Hindlimb muscle (tissue), 1 donor: ENCODE measurements around the gene STK24. TPM values are rescaled to one million over a fixed set of nuclear protein-coding genes. Genes with fewer than 3 reads are reported as not detected.
"Not testable (repeated sequence)": the region's sequence is repeated elsewhere in the genome, so short reads cannot be mapped to it uniquely, and the experiment has no call there.

Source experiments
- DNase-seq: peaks from one replicate; pipeline ENCODE4 v3.0.0-alpha.2; 2013
- polyA plus RNA-seq: library from polyadenylated mRNA; unstranded; fragments of 120-200 nt; gene quantifications from one replicate; pipeline ENCODE4 v1.2.1, GENCODE V29; 2013; ENCODE audit not compliant: insufficient read length

Gene STK24
- polyA plus RNA-seq, 1 donor: 43.1 TPM

- DNase-seq: no peak
These were observed 146.8 kb downstream of the STK24 start for GRCh38 chr13:98429977-98430736.

GRCh38 chr13:98429531-98429930 is 147.4 kb downstream of the STK24 start:
- no peak for DNase-seq

- no peak for DNase-seq
These were observed 147.8 kb downstream of the STK24 start for GRCh38 chr13:98429081-98429480.

- DNase-seq: no peak
These were observed 148.5 kb downstream of the STK24 start for GRCh38 chr13:98428256-98428966.

GRCh38 chr13:98427331-98427995 is 149.4 kb downstream of the STK24 start:
- DNase-seq: no peak

GRCh38 chr13:98423417-98423816 is 153.5 kb downstream of the STK24 start:
- DNase-seq: no peak

GRCh38 chr13:98422046-98422445 is 154.9 kb downstream of the STK24 start:
- no peak for DNase-seq

GRCh38 chr13:98420554-98421175 is 156.2 kb downstream of the STK24 start:
- DNase-seq: no peak

GRCh38 chr13:98419786-98420553 is 156.9 kb downstream of the STK24 start:
- DNase-seq: no peak

GRCh38 chr13:98416408-98416807 is 160.5 kb downstream of the STK24 start:
- DNase-seq: no peak

- DNase-seq: no peak
These were observed 161.4 kb downstream of the STK24 start for GRCh38 chr13:98415326-98416070.

GRCh38 chr13:98413796-98414195 is 163.1 kb downstream of the STK24 start:
- no peak for DNase-seq

- not testable (repeated sequence) for DNase-seq
These were observed 163.6 kb downstream of the STK24 start for GRCh38 chr13:98413278-98413677.

GRCh38 chr13:98411617-98412265 is 165.2 kb downstream of the STK24 start:
- DNase-seq: peak; percentile 42

- DNase-seq: no peak
These were observed 165.9 kb downstream of the STK24 start for GRCh38 chr13:98411013-98411412.

GRCh38 chr13:98410612-98411011 is 166.3 kb downstream of the STK24 start:
- DNase-seq: no peak

- no peak for DNase-seq
These were observed 167.6 kb downstream of the STK24 start for GRCh38 chr13:98409281-98409680.

GRCh38 chr13:98407575-98407974 is 169.3 kb downstream of the STK24 start:
- no peak for DNase-seq

- DNase-seq: no peak
These were observed 169.9 kb downstream of the STK24 start for GRCh38 chr13:98406971-98407370.

- no peak for DNase-seq
These were observed 170.5 kb downstream of the STK24 start for GRCh38 chr13:98406427-98406826.
